K562 (cell line): Measurements from ENCODE around the gene DNAJC6.

Source experiments
- BHLHE40 ChIP-seq: IDR thresholded peaks from 2 replicates; pipeline ENCODE4 v1.6.1; 2011; ENCODE audit warnings: low read length, improper control_type of control experiment
- CTCF ChIP-seq, 3 experiments: IDR thresholded peaks in 2 of 3; conservative IDR thresholded peaks in 1 of 3; 2 replicates each; pipeline ENCODE4 v1.5.1; 2011 to 2012; ENCODE audit warnings: low read length in 3 of 3, mild to moderate bottlenecking in 3 of 3, control low read depth in 2 of 3, improper control_type of control experiment in 1 of 3, inconsistent platforms in 1 of 3, low read depth in 1 of 3, mixed read lengths in 1 of 3, moderate library complexity in 1 of 3; ENCODE audit not compliant: insufficient read depth in 2 of 3
- ESRRA ChIP-seq: fragments of 450-650 bp; IDR thresholded peaks from 2 replicates; pipeline ENCODE4 v1.6.1; 2014; ENCODE audit warnings: low read depth, mild to moderate bottlenecking, moderate library complexity, borderline replicate concordance
- KLF16 ChIP-seq: IDR thresholded peaks from 2 replicates; pipeline ENCODE4 v1.6.1; 2016; ENCODE audit warnings: antibody characterized with exemption
- PHF8 ChIP-seq: fragments of 200-600 bp; sonication (generic); IDR thresholded peaks from 2 replicates; pipeline ENCODE4 v1.6.1; 2012; ENCODE audit warnings: mixed run types, mild to moderate bottlenecking, inconsistent platforms, low read length, moderate library complexity, borderline replicate concordance
- PKNOX1 ChIP-seq: fragments of 450-650 bp; IDR thresholded peaks from 2 replicates; pipeline ENCODE4 v1.6.1; 2016
- SIX5 ChIP-seq, 2 experiments: IDR thresholded peaks; 2 replicates each; pipeline ENCODE4 v1.6.1; 2011; ENCODE audit warnings: low read length in 2 of 2, borderline replicate concordance in 1 of 2, low read depth in 1 of 2, mild to moderate bottlenecking in 1 of 2, moderate library complexity in 1 of 2; ENCODE audit not compliant: insufficient read depth in 1 of 2
- SP1 ChIP-seq: sonication (generic); formaldehyde crosslinking; IDR thresholded peaks from 2 replicates; pipeline ENCODE4 v1.8.1; 2022; ENCODE audit warnings: mild to moderate bottlenecking, missing genetic modification reagents
- TRIM28 ChIP-seq: fragments of 450-650 bp; IDR thresholded peaks from 2 replicates; pipeline ENCODE4 v1.6.1; 2017
- ZBTB11 ChIP-seq, 3 experiments: fragments of 200-800 bp in 1 of 3; fragments of 250-450 bp in 1 of 3; fragments of 450-650 bp in 1 of 3; sonication (Bioruptor Pico) in 1 of 3; sonication (Bioruptor generic) in 1 of 3; formaldehyde crosslinking in 1 of 3; IDR thresholded peaks; 2 replicates each; pipeline versions ENCODE4 v1.6.1 to v1.8.0; 2016 to 2022; ENCODE audit warnings: mild to moderate bottlenecking in 2 of 3, missing genetic modification characterization in 2 of 3, missing compliant biosample characterization in 1 of 3, moderate library complexity in 1 of 3
- ZBTB2 ChIP-seq: fragments of 450-650 bp; IDR thresholded peaks from 2 replicates; pipeline ENCODE4 v1.6.1; 2016; ENCODE audit warnings: antibody characterized with exemption
- ZFP91 ChIP-seq: sonication (generic); formaldehyde crosslinking; IDR thresholded peaks from 2 replicates; pipeline ENCODE4 v1.8.0; 2022; ENCODE audit warnings: mild to moderate bottlenecking, missing genetic modification reagents

- no peak for TF ChIP-seq ZFP91 (CRISPR knock-in tag)
- no peak for TF ChIP-seq PKNOX1
- TF ChIP-seq KLF16, result no peak
- TF ChIP-seq ESRRA, result no peak
- TF ChIP-seq SIX5 (IDR thresholded peaks at IDR 0.05; ENCODE audit: borderline replicate concordance in 1 of 2, insufficient read depth in 1 of 2, low read depth in 1 of 2, low read length in 2 of 2), result no peak
- TF ChIP-seq CTCF (IDR thresholded peaks at IDR 0.05 in 2 of 3, conservative IDR thresholded peaks at IDR 0.05 in 1 of 3; ENCODE audit: insufficient read depth in 2 of 3, low read depth in 1 of 3, low read length in 3 of 3), result no peak
- no peak for TF ChIP-seq SP1 (CRISPR knock-in tag)
- no peak for TF ChIP-seq ZBTB2
- TF ChIP-seq ZBTB11 (CRISPR knock-in tag; IDR thresholded peaks at IDR 0.05), result no peak
- TF ChIP-seq PHF8, result no peak
- TF ChIP-seq BHLHE40, result no peak
- no peak for TF ChIP-seq TRIM28
Observed at GRCh38 chr1:65441464-65441863, 132.1 kb downstream of the DNAJC6 start.
